Measurements from ENCODE around the gene KCNK18. TPM values are rescaled to one million over a fixed set of nuclear protein-coding genes. Genes with fewer than 3 reads are reported as not detected.

KCNK18 gene
- total RNA-seq, 1 experiment from 2014 or later, result not detected

DNA sequence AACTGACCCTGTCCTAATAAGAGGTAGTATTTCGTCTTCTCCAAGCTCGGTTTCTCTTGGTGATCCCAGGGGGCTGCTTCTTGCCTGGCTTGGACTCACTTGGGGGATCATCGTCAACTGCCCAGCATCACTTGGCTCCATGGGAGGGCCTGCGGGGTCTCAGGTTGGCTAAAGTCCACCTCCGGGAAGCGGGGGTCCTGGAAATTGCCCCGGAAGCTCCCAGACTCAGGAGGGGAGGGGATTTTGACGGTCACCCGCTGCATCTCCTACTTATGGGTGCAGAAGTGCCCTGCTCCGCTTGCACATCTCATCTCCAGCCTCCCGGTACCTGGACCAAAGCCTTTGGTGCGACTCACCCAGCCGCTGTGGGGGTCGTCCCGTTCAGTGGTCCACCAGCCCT, 18.7 kb downstream of the KCNK18 start:
- no peaks in the 10 kb centered on the region for H3K36me3 ChIP-seq (ENCODE audit: low read depth)
- TF ChIP-seq EZH2 (IDR thresholded peaks at IDR 0.05; ENCODE audit: low read depth), result no peak
- TF ChIP-seq, protein P1, sequence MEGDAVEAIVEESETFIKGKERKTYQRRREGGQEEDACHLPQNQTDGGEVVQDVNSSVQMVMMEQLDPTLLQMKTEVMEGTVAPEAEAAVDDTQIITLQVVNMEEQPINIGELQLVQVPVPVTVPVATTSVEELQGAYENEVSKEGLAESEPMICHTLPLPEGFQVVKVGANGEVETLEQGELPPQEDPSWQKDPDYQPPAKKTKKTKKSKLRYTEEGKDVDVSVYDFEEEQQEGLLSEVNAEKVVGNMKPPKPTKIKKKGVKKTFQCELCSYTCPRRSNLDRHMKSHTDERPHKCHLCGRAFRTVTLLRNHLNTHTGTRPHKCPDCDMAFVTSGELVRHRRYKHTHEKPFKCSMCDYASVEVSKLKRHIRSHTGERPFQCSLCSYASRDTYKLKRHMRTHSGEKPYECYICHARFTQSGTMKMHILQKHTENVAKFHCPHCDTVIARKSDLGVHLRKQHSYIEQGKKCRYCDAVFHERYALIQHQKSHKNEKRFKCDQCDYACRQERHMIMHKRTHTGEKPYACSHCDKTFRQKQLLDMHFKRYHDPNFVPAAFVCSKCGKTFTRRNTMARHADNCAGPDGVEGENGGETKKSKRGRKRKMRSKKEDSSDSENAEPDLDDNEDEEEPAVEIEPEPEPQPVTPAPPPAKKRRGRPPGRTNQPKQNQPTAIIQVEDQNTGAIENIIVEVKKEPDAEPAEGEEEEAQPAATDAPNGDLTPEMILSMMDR (conservative IDR thresholded peaks at IDR 0.05), result no peak
- no peak overlapping the region for H3K4me3 ChIP-seq
- H4K20me1 ChIP-seq (ENCODE audit: insufficient read depth), result no peaks in the 10 kb centered on the region
- no peak overlapping the region for H3K27ac ChIP-seq
- H2AFZ ChIP-seq, result no peak overlapping the region
- CTCF ChIA-PET, result interaction anchor here (0.6 to 1.4 kb wide), 2 partner anchors 14 to 104 kb away, joined by 5 to 8 read pairs; no protein-coding TSS in a partner anchor
- no peaks in the 10 kb centered on the region for H3K9me2 ChIP-seq (ENCODE audit: insufficient read depth)
- H3F3A ChIP-seq (ENCODE audit: insufficient read depth, low read depth), result no peaks in the 10 kb centered on the region
- H3K4me1 ChIP-seq (replicated peaks; ENCODE audit: insufficient read depth), result peaks cover 3% of the 10 kb centered on the region; the same call in 1 of the 2 replicates
- intact Hi-C loops (cut with micrococcal nuclease; ENCODE audit: unreplicated experiment), result loop anchor here (5.0 kb wide), 1 partner anchor 226 kb away; no protein-coding TSS in a partner anchor
- H3K4me2 ChIP-seq, result peak overlapping the region; percentile 64; the same call in 1 of the 2 replicates
- BruUV-seq (replicated peaks), result no TSS peak
- peaks cover 3% of the 10 kb centered on the region; the same call in 1 of the 2 replicates for H3K27me3 ChIP-seq (ENCODE audit: insufficient read depth, low read depth)
- POLR2A ChIA-PET (ENCODE audit: unreplicated experiment), result no interaction called here
- H3K79me2 ChIP-seq (ENCODE audit: low read depth), result no peaks in the 10 kb centered on the region
- H3K9me3 ChIP-seq (ENCODE audit: insufficient read depth, low read depth), result no peaks in the 10 kb centered on the region
- DNase-seq, result no peak

DNA sequence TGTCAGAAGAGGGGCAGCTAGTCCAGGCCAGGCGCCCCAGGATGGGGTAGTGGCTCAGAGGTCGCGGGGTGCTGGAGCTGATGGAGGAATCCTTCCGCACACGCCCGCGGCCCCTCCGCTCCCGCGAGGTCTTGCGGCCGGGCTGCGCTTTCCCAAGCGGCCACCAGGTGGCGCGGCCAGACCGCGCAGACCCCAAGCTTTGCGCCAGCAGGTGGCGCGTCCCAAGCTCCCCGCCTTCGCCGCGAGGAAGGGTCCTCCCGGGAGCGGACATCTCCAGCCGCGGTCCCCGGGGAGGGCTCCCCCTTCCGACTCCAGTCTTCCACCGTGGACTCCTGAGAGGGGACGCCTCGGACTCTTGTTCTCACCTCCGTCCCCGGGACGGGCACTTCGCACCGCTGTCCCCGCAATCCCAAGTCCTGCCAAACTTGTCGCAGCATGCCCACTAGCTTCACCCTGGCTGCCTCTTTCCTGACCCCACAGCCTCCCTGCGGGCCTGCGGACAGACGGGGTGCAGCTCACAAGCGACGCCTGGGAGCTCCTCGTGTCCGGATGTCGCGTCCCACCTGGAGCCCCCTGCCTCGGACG, 19.4 kb downstream of the KCNK18 start:
- no peaks in the 10 kb centered on the region for H3K79me2 ChIP-seq (ENCODE audit: low read depth)

DNA sequence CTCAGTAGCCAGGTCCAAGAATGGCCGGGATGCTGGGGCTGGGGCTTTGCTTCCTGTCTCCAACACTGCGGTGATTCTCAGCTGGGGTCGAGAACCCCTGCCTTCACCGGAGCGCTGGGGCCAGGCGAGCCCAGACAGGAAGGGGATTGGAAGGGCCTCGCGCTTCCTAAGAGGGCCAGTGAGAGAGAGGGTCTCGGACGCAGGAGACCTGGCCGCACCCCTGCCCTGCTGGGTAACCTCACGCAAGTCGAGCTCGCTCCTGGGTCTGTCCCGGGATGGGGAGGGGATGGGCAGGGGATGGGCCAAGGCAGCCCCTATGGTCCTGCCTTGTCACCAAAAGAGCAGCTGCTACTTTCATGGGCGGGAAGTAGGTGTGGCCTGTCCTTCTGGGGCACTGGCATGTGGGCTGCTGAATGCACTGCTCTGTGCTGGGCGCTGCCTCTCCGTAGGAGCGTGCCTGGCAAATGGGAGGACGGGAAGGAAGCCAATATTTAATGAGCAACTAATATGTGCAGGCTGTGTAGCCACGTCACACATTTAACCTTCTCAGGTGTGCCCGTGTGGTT, 20.0 kb downstream of the KCNK18 start:
- ChIA-PET CTCF (interaction anchor here (0.7 to 1.4 kb wide), 3 partner anchors 102 to 213 kb away, joined by 3 to 5 read pairs (median 3); no protein-coding TSS in a partner anchor), POLR2A (ENCODE audit: unreplicated experiment) (no interaction called here)
- Histone ChIP-seq H2AFZ (no peak overlapping the region), H3K4me3 (no peak overlapping the region), H3K27ac (no peak overlapping the region), H3K9me3 (ENCODE audit: insufficient read depth, low read depth) (no peaks in the 10 kb centered on the region), H3K36me3 (ENCODE audit: low read depth) (no peaks in the 10 kb centered on the region), H3F3A (ENCODE audit: insufficient read depth, low read depth) (peaks cover 4% of the 10 kb centered on the region; the same call in 1 of the 2 replicates), H3K9me2 (ENCODE audit: insufficient read depth) (no peaks in the 10 kb centered on the region), H3K4me1 (replicated peaks; ENCODE audit: insufficient read depth) (peaks cover 7% of the 10 kb centered on the region; the same call in 1 of the 2 replicates), H3K79me2 (ENCODE audit: low read depth) (no peaks in the 10 kb centered on the region), H4K20me1 (ENCODE audit: insufficient read depth) (no peaks in the 10 kb centered on the region), H3K27me3 (ENCODE audit: insufficient read depth, low read depth) (no peaks in the 10 kb centered on the region), H3K4me2 (peak overlapping the region; percentile 64)
- no TSS peak for BruUV-seq (replicated peaks)
- no peak for TF ChIP-seq EZH2 (IDR thresholded peaks at IDR 0.05; ENCODE audit: low read depth)
- TF ChIP-seq, protein P1 (conservative IDR thresholded peaks at IDR 0.05), result no peak
- intact Hi-C loops (cut with micrococcal nuclease; ENCODE audit: unreplicated experiment), result loop anchor here (1.0 to 5.0 kb wide), 2 partner anchors 103 to 225 kb away; no protein-coding TSS in a partner anchor
- DNase-seq, result no peak

More for the DNA sequence above, 19.4 kb downstream of the KCNK18 start:
- Histone ChIP-seq H3F3A (ENCODE audit: insufficient read depth, low read depth) (peaks cover 3% of the 10 kb centered on the region; the same call in 1 of the 2 replicates), H3K9me3 (ENCODE audit: insufficient read depth, low read depth) (no peaks in the 10 kb centered on the region), H3K27me3 (ENCODE audit: insufficient read depth, low read depth) (no peaks in the 10 kb centered on the region), H3K27ac (no peak overlapping the region), H3K4me1 (replicated peaks; ENCODE audit: insufficient read depth) (peaks cover 7% of the 10 kb centered on the region; the same call in 1 of the 2 replicates), H2AFZ (no peak overlapping the region; the same call in 1 of the 2 replicates), H3K4me2 (peak overlapping the region; percentile 64), H3K4me3 (peak overlapping the region; percentile 26; the same call in 1 of the 2 replicates), H3K36me3 (ENCODE audit: low read depth) (no peaks in the 10 kb centered on the region), H4K20me1 (ENCODE audit: insufficient read depth) (no peaks in the 10 kb centered on the region), H3K9me2 (ENCODE audit: insufficient read depth) (no peaks in the 10 kb centered on the region)
- DNase-seq, result peak in 1 of 2 experiments; percentile 40
- ChIA-PET POLR2A (ENCODE audit: unreplicated experiment) (no interaction called here), CTCF (interaction anchor here (0.7 to 1.4 kb wide), 3 partner anchors 103 to 213 kb away, joined by 3 to 5 read pairs (median 3); no protein-coding TSS in a partner anchor)
- BruUV-seq (replicated peaks), result no TSS peak
- no peak for TF ChIP-seq EZH2 (IDR thresholded peaks at IDR 0.05; ENCODE audit: low read depth)
- TF ChIP-seq, protein P1 (conservative IDR thresholded peaks at IDR 0.05), result peak; percentile 90
- intact Hi-C loops (cut with micrococcal nuclease; ENCODE audit: unreplicated experiment), result loop anchor here (1.0 to 5.0 kb wide), 2 partner anchors 104 to 226 kb away; no protein-coding TSS in a partner anchor
